Liver (tissue), 9 donors: ENCODE data around the gene PALLD. TPM values are rescaled to one million over a fixed set of nuclear protein-coding genes. Genes with fewer than 3 reads are reported as not detected.

Source experiments
- DNase-seq: peaks from one replicate; pipeline ENCODE4 v3.0.0-alpha.2; 2017; ENCODE audit warnings: low spot score
- H3K27ac ChIP-seq, 2 donors: one replicate each; pipeline ENCODE4 v1.7.0; 2013; ENCODE audit warnings: inconsistent platforms in 2 of 2, low read length in 2 of 2, control low read depth in 1 of 2, low read depth in 1 of 2, mild to moderate bottlenecking in 1 of 2
- H3K27me3 ChIP-seq, 4 donors: one replicate each; pipeline versions ENCODE4 v1.6.1 to v1.7.0; 2013; ENCODE audit warnings: low read length in 3 of 4, inconsistent platforms in 1 of 4, mild to moderate bottlenecking in 1 of 4, moderate library complexity in 1 of 4; ENCODE audit not compliant: control insufficient read depth in 4 of 4, insufficient read depth in 4 of 4
- H3K36me3 ChIP-seq, 4 donors: one replicate each; pipeline versions ENCODE4 v1.6.1 to v1.7.0; 2013; ENCODE audit warnings: low read length in 3 of 4, mild to moderate bottlenecking in 3 of 4, low read depth in 1 of 4, moderate library complexity in 1 of 4; ENCODE audit not compliant: control insufficient read depth in 4 of 4, insufficient read depth in 3 of 4
- H3K4me1 ChIP-seq, 4 donors: one replicate each; pipeline versions ENCODE4 v1.6.1 to v1.7.0; 2013; ENCODE audit warnings: low read length in 3 of 4, mild to moderate bottlenecking in 3 of 4, moderate library complexity in 1 of 4; ENCODE audit not compliant: control insufficient read depth in 4 of 4, insufficient read depth in 4 of 4
- H3K4me3 ChIP-seq, 3 donors: one replicate each; pipeline versions ENCODE4 v1.6.1 to v1.7.0; 2013; ENCODE audit warnings: low read length in 3 of 3, control low read depth in 1 of 3, low read depth in 1 of 3, mild to moderate bottlenecking in 1 of 3
- H3K9ac ChIP-seq, 2 donors: one replicate each; pipeline ENCODE4 v1.7.0; 2013; ENCODE audit warnings: low read length in 2 of 2, mild to moderate bottlenecking in 2 of 2, moderate library complexity in 2 of 2, control low read depth in 1 of 2, low read depth in 1 of 2
- H3K9me3 ChIP-seq, 4 donors: one replicate each; pipeline versions ENCODE4 v1.6.1 to v1.7.0; 2013; ENCODE audit warnings: low read length in 3 of 4; ENCODE audit not compliant: control insufficient read depth in 4 of 4
- ATF3 ChIP-seq: IDR thresholded peaks from 2 replicates; pipeline ENCODE4 v1.6.1; 2016; ENCODE audit warnings: antibody characterized with exemption
- CTCF ChIP-seq: fragments of 150-350 bp; IDR thresholded peaks from 2 replicates; pipeline ENCODE4 v1.5.1; 2017; ENCODE audit warnings: improper control_type of control experiment, low read depth, low read length; ENCODE audit not compliant: missing input control
- EGR1 ChIP-seq, 2 donors: IDR thresholded peaks; 2 replicates each; pipeline ENCODE4 v1.6.1; 2016 to 2018; ENCODE audit warnings: antibody characterized with exemption in 2 of 2, low read depth in 2 of 2
- FOXA1 ChIP-seq: IDR thresholded peaks from 2 replicates; pipeline ENCODE4 v1.6.1; 2016; ENCODE audit warnings: antibody characterized with exemption
- FOXA2 ChIP-seq: IDR thresholded peaks from 2 replicates; pipeline ENCODE4 v1.6.1; 2016; ENCODE audit warnings: antibody characterized with exemption
- GABPA ChIP-seq, 2 donors: IDR thresholded peaks in 1 of 2; conservative IDR thresholded peaks in 1 of 2; 2 replicates each; pipeline ENCODE4 v1.6.1; 2016; ENCODE audit warnings: antibody characterized with exemption in 2 of 2, mild to moderate bottlenecking in 1 of 2, moderate library complexity in 1 of 2
- HNF4A ChIP-seq, 2 donors: conservative IDR thresholded peaks; 2 replicates each; pipeline ENCODE4 v1.6.1; 2016; ENCODE audit warnings: antibody characterized with exemption in 2 of 2, mild to moderate bottlenecking in 2 of 2
- HNF4G ChIP-seq: IDR thresholded peaks from 2 replicates; pipeline ENCODE4 v1.6.1; 2016; ENCODE audit warnings: antibody characterized with exemption
- JUND ChIP-seq, 2 donors: IDR thresholded peaks; 2 replicates each; pipeline ENCODE4 v1.6.1; 2016; ENCODE audit warnings: antibody characterized with exemption in 2 of 2
- MAX ChIP-seq: IDR thresholded peaks from 2 replicates; pipeline ENCODE4 v1.6.1; 2016; ENCODE audit warnings: antibody characterized with exemption
- NR2F2 ChIP-seq: IDR thresholded peaks from 2 replicates; pipeline ENCODE4 v1.6.1; 2016; ENCODE audit warnings: antibody characterized with exemption
- RAD21 ChIP-seq, 2 donors: IDR thresholded peaks; 2 replicates each; pipeline ENCODE4 v1.6.1; 2016; ENCODE audit warnings: antibody characterized with exemption in 2 of 2, mild to moderate bottlenecking in 2 of 2
- RXRA ChIP-seq, 2 donors: IDR thresholded peaks; 2 replicates each; pipeline ENCODE4 v1.6.1; 2017 to 2018; ENCODE audit warnings: antibody characterized with exemption in 2 of 2, mild to moderate bottlenecking in 1 of 2
- SP1 ChIP-seq: IDR thresholded peaks from 2 replicates; pipeline ENCODE4 v1.6.1; 2018; ENCODE audit warnings: antibody characterized with exemption, mild to moderate bottlenecking
- TAF1 ChIP-seq: conservative IDR thresholded peaks from 2 replicates; pipeline ENCODE4 v1.6.1; 2016; ENCODE audit warnings: antibody characterized with exemption, mild to moderate bottlenecking
- YY1 ChIP-seq: IDR thresholded peaks from 2 replicates; pipeline ENCODE4 v1.6.1; 2016; ENCODE audit warnings: antibody characterized with exemption, mild to moderate bottlenecking
- WGBS: extraction: QIAGEN DNeasy Blood & Tissue Kit; methylation state at CpG from one replicate; pipeline ENCODE4 v1.1.7; 2013; 5-methylcytosine and 5-hydroxymethylcytosine counted together
- polyA plus RNA-seq, 2 donors: library from polyadenylated mRNA; stranded (reverse) in 1 of 2; unstranded in 1 of 2; fragments of 200-250 nt in 1 of 2; fragments of >200 nt in 1 of 2; fragmentation: Nextera tagmentation in 1 of 2; extraction: Ambion mirVana in 1 of 2; gene quantifications; one replicate each; pipeline versions ENCODE4 v1.2.1 to v1.2.3, GENCODE V29; 2013 to 2015
- total RNA-seq, 2 donors: library from RNA; depleted of rRNA; stranded (reverse); fragments of >200 nt; gene quantifications; one replicate each; pipeline ENCODE4 v1.2.3, GENCODE V29; 2014
- TF ChIP-seq, protein P1 (sequence below): IDR thresholded peaks from 2 replicates; pipeline ENCODE4 v1.6.1; 2016; ENCODE audit warnings: antibody characterized with exemption
- TF ChIP-seq, protein P2 (sequence below): IDR thresholded peaks from 2 replicates; pipeline ENCODE4 v1.6.1; 2016; ENCODE audit warnings: antibody characterized with exemption, mild to moderate bottlenecking
- donor health status: healthy.
- donor health status: healthy.
- donor health status: healthy.
- donor health status: healthy.
- donor health status: healthy.

The PALLD gene
- total and polyA plus RNA-seq, 4 donors: 9.0 to 26.3 (median 14.7) TPM

DNA sequence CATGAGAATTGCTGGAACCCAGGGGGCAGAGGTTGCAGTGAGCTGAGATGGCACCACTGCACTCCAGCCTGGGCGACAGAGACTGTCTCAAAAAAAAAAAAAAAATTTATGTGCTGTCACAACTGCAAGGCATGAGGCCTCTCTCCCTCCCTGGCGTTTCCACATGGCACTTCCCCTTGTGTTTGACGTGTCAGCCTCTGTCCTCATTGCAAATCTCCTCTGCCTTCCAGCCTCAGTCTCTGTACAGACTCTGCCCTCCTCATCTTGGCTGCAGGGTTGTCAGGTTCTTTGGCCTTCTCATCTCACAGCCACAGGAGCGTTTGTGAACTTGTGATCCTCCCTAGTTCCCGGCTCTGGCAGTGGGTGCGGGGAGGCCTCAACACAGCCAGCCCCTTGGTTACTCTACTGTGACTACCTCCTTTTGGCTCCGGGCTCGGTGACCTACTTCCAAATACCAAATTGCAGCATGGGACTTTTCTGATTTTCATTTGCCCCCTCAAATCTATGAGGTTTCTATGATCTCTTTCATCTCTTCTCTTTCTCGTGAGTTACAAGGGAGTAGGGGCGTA is 263.2 kb downstream of the PALLD start:
- H3K4me3 ChIP-seq: no peak overlapping the region
- no peaks in the 10 kb centered on the region for H3K27me3 ChIP-seq
- no peak for DNase-seq
- no peak overlapping the region for H3K9ac ChIP-seq
- H3K4me1 ChIP-seq: no peaks in the 10 kb centered on the region
- TF ChIP-seq MAX (no peak), JUND (IDR thresholded peaks at IDR 0.05) (no peak), RXRA (IDR thresholded peaks at IDR 0.05) (no peak), CTCF (no peak), HNF4G (no peak), ATF3 (no peak), TAF1 (no peak), YY1 (no peak), GABPA (IDR thresholded peaks at IDR 0.05 in 1 of 2, conservative IDR thresholded peaks at IDR 0.05 in 1 of 2) (no peak), SP1 (no peak), RAD21 (IDR thresholded peaks at IDR 0.05) (no peak), NR2F2 (no peak), FOXA1 (no peak)
- TF ChIP-seq, protein P1, sequence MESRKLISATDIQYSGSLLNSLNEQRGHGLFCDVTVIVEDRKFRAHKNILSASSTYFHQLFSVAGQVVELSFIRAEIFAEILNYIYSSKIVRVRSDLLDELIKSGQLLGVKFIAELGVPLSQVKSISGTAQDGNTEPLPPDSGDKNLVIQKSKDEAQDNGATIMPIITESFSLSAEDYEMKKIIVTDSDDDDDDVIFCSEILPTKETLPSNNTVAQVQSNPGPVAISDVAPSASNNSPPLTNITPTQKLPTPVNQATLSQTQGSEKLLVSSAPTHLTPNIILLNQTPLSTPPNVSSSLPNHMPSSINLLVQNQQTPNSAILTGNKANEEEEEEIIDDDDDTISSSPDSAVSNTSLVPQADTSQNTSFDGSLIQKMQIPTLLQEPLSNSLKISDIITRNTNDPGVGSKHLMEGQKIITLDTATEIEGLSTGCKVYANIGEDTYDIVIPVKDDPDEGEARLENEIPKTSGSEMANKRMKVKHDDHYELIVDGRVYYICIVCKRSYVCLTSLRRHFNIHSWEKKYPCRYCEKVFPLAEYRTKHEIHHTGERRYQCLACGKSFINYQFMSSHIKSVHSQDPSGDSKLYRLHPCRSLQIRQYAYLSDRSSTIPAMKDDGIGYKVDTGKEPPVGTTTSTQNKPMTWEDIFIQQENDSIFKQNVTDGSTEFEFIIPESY: no peak
- H3K36me3 ChIP-seq: no peaks in the 10 kb centered on the region
- no peaks in the 10 kb centered on the region for H3K9me3 ChIP-seq
- 89% methylated on average over 10 of the region's 10 CpGs for WGBS
- H3K27ac ChIP-seq: no peak overlapping the region

GRCh38 chr4:168761066-168761465 is 264.2 kb downstream of the PALLD start:
- Histone ChIP-seq H3K4me1 (peaks cover 0 to 2% (median 1%) of the 10 kb centered on the region in 4 donors), H3K27ac (no peak overlapping the region), H3K36me3 (no peaks in the 10 kb centered on the region), H3K9ac (no peak overlapping the region), H3K9me3 (no peaks in the 10 kb centered on the region), H3K27me3 (no peaks in the 10 kb centered on the region), H3K4me3 (no peak overlapping the region)
- 84% methylated on average over 4 of the region's 4 CpGs for WGBS
- DNase-seq: no peak
- TF ChIP-seq MAX (no peak), RAD21 (IDR thresholded peaks at IDR 0.05) (no peak), ATF3 (no peak), SP1 (no peak), JUND (IDR thresholded peaks at IDR 0.05) (no peak), EGR1 (IDR thresholded peaks at IDR 0.05; ENCODE audit: low read depth in 2 of 2) (no peak), NR2F2 (no peak), HNF4G (no peak), TAF1 (no peak), FOXA2 (no peak), HNF4A (conservative IDR thresholded peaks at IDR 0.05) (no peak)
- TF ChIP-seq, protein P1: no peak
- TF ChIP-seq, protein P2, sequence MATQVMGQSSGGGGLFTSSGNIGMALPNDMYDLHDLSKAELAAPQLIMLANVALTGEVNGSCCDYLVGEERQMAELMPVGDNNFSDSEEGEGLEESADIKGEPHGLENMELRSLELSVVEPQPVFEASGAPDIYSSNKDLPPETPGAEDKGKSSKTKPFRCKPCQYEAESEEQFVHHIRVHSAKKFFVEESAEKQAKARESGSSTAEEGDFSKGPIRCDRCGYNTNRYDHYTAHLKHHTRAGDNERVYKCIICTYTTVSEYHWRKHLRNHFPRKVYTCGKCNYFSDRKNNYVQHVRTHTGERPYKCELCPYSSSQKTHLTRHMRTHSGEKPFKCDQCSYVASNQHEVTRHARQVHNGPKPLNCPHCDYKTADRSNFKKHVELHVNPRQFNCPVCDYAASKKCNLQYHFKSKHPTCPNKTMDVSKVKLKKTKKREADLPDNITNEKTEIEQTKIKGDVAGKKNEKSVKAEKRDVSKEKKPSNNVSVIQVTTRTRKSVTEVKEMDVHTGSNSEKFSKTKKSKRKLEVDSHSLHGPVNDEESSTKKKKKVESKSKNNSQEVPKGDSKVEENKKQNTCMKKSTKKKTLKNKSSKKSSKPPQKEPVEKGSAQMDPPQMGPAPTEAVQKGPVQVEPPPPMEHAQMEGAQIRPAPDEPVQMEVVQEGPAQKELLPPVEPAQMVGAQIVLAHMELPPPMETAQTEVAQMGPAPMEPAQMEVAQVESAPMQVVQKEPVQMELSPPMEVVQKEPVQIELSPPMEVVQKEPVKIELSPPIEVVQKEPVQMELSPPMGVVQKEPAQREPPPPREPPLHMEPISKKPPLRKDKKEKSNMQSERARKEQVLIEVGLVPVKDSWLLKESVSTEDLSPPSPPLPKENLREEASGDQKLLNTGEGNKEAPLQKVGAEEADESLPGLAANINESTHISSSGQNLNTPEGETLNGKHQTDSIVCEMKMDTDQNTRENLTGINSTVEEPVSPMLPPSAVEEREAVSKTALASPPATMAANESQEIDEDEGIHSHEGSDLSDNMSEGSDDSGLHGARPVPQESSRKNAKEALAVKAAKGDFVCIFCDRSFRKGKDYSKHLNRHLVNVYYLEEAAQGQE: no peak
